Measurements from ENCODE around the gene HIPK2.

HIPK2 gene

GRCh38 chr7:139623518-139623917 lies 154.3 kb downstream of the HIPK2 start:
- Histone ChIP-seq H3K9ac (ENCODE audit: low read depth, low read length) (no peak overlapping the region), H3K79me2 (ENCODE audit: insufficient read depth, low read length) (no peaks in the 10 kb centered on the region), H3K27me3 (ENCODE audit: insufficient read depth, low read length, poor library complexity) (no peaks in the 10 kb centered on the region), H3K4me1 (ENCODE audit: insufficient read depth, low read length) (peaks cover 31% of the 10 kb centered on the region), H3K9me3 (ENCODE audit: insufficient read depth, low read length, severe bottlenecking) (no peaks in the 10 kb centered on the region), H4K20me1 (ENCODE audit: insufficient read depth, low read length) (no peaks in the 10 kb centered on the region), H3K36me3 (ENCODE audit: insufficient read depth, low read length) (0 out of 2 replicates have a peak, but pooled peaks cover under 1% of the 10 kb centered on the region), H3K4me2 (ENCODE audit: insufficient read depth, low read length) (no peak overlapping the region), H3K27ac (ENCODE audit: low read length) (no peak overlapping the region), H2AFZ (ENCODE audit: low read depth, low read length) (no peak overlapping the region), H3K4me3 (ENCODE audit: low read depth in 1 of 2, low read length in 2 of 2) (no peak overlapping the region)
- DNase-seq (peak; percentile 48), ATAC-seq (ENCODE audit: insufficient read depth, low read depth) (no peak)
- TF ChIP-seq CTCF (IDR thresholded peaks at IDR 0.05; ENCODE audit: borderline replicate concordance, extremely low read depth, low read length, poor library complexity, severe bottlenecking) = no peak
- no peak for TF ChIP-seq EZH2 (IDR thresholded peaks at IDR 0.05; ENCODE audit: borderline replicate concordance, low read depth, low read length, severe bottlenecking)

- H3K79me2 ChIP-seq (ENCODE audit: insufficient read depth, low read length) = no peaks in the 10 kb centered on the region
- no peak overlapping the region for H3K27ac ChIP-seq (ENCODE audit: low read length)
- H3K9me3 ChIP-seq (ENCODE audit: insufficient read depth, low read length, severe bottlenecking) = no peaks in the 10 kb centered on the region
- no peaks in the 10 kb centered on the region for H3K27me3 ChIP-seq (ENCODE audit: insufficient read depth, low read length, poor library complexity)
- H3K4me3 ChIP-seq (ENCODE audit: low read depth in 1 of 2, low read length in 2 of 2) = no peak overlapping the region
- TF ChIP-seq CTCF (IDR thresholded peaks at IDR 0.05; ENCODE audit: borderline replicate concordance, extremely low read depth, low read length, poor library complexity, severe bottlenecking) = peak; percentile 77
- no peak for TF ChIP-seq EZH2 (IDR thresholded peaks at IDR 0.05; ENCODE audit: borderline replicate concordance, low read depth, low read length, severe bottlenecking)
- H4K20me1 ChIP-seq (ENCODE audit: insufficient read depth, low read length) = no peaks in the 10 kb centered on the region
- peaks cover 7% of the 10 kb centered on the region for H3K4me1 ChIP-seq (ENCODE audit: insufficient read depth, low read length)
- ATAC-seq (ENCODE audit: insufficient read depth, low read depth) (peak; percentile 78), DNase-seq (peak; percentile 59)
- H3K36me3 ChIP-seq (ENCODE audit: insufficient read depth, low read length) = 0 out of 2 replicates have a peak, but pooled peaks cover 4% of the 10 kb centered on the region
- H3K9ac ChIP-seq (ENCODE audit: low read depth, low read length) = no peak overlapping the region
- no peak overlapping the region for H3K4me2 ChIP-seq (ENCODE audit: insufficient read depth, low read length)
- H2AFZ ChIP-seq (ENCODE audit: low read depth, low read length) = no peak overlapping the region
Observed at GRCh38 chr7:139620676-139621344, 157.0 kb downstream of the HIPK2 start.

GRCh38 chr7:139619367-139619657 lies 158.5 kb downstream of the HIPK2 start:
- Histone ChIP-seq H3K4me1 (ENCODE audit: insufficient read depth, low read length) (peaks cover 7% of the 10 kb centered on the region), H3K4me2 (ENCODE audit: insufficient read depth, low read length) (no peak overlapping the region), H2AFZ (ENCODE audit: low read depth, low read length) (no peak overlapping the region), H3K4me3 (ENCODE audit: low read depth in 1 of 2, low read length in 2 of 2) (no peak overlapping the region), H3K36me3 (ENCODE audit: insufficient read depth, low read length) (0 out of 2 replicates have a peak, but pooled peaks cover 4% of the 10 kb centered on the region), H3K9me3 (ENCODE audit: insufficient read depth, low read length, severe bottlenecking) (no peaks in the 10 kb centered on the region), H3K27me3 (ENCODE audit: insufficient read depth, low read length, poor library complexity) (no peaks in the 10 kb centered on the region), H3K79me2 (ENCODE audit: insufficient read depth, low read length) (no peaks in the 10 kb centered on the region), H3K27ac (ENCODE audit: low read length) (no peak overlapping the region), H4K20me1 (ENCODE audit: insufficient read depth, low read length) (no peaks in the 10 kb centered on the region), H3K9ac (ENCODE audit: low read depth, low read length) (no peak overlapping the region)
- no peak for ATAC-seq (ENCODE audit: insufficient read depth, low read depth)
- DNase-seq = no peak
- TF ChIP-seq EZH2 (IDR thresholded peaks at IDR 0.05; ENCODE audit: borderline replicate concordance, low read depth, low read length, severe bottlenecking) (no peak), CTCF (IDR thresholded peaks at IDR 0.05; ENCODE audit: borderline replicate concordance, extremely low read depth, low read length, poor library complexity, severe bottlenecking) (no peak)

Data from DND-41 (cell line).